Pancreas (tissue), 10 donors: ENCODE measurements around the gene ARAP2. TPM values are rescaled to one million over a fixed set of nuclear protein-coding genes. Genes with fewer than 3 reads are reported as not detected.

Experiments
- ATAC-seq, 4 donors: fragments of 200-7000 bp; cut with Tn5 transposase; one replicate each; pipeline versions ENCODE4 v1.8.0 to v1.9.1; 2020; ENCODE audit warnings: mild to moderate bottlenecking in 4 of 4, moderate library complexity in 4 of 4
- DNase-seq, 6 donors: peaks; one replicate each; pipeline ENCODE4 v3.0.0-alpha.2; 2020
- FAIRE-seq: peaks from 2 replicates; lab custom pipeline; 2012; peaks lifted over from hg19 to GRCh38; lab: Jason Lieb, UNC
- H3K27ac ChIP-seq, 4 donors: fragments of 200-600 bp; sonication (generic); 1 replicate in 3 of 4; 2 replicates in 1 of 4; pipeline versions ENCODE4 v1.5.0 to v1.8.0; 2020
- H3K27me3 ChIP-seq, 4 donors: fragments of 200-600 bp; one replicate each; pipeline ENCODE4 v1.8.0; 2021
- H3K36me3 ChIP-seq, 3 donors: fragments of 200-600 bp; sonication (generic) in 1 of 3; one replicate each; pipeline versions ENCODE4 v1.5.0 to v1.8.0; 2020 to 2021
- H3K4me1 ChIP-seq, 3 donors: fragments of 200-600 bp; one replicate each; pipeline ENCODE4 v1.8.0; 2021
- H3K4me3 ChIP-seq, 4 donors: fragments of 200-600 bp; sonication (generic) in 2 of 4; one replicate each; pipeline versions ENCODE4 v1.5.0 to v1.8.0; 2020 to 2021
- H3K9me3 ChIP-seq, 4 donors: fragments of 200-600 bp; one replicate each; pipeline ENCODE4 v1.8.0; 2021
- CTCF ChIP-seq, 4 donors: fragments of 200-600 bp; sonication (generic) in 3 of 4; IDR thresholded peaks; one replicate each; pipeline versions ENCODE4 v1.5.0 to v1.8.0; 2021; ENCODE audit warnings: antibody characterized with exemption in 4 of 4
- whole genome bisulfite sequencing, 2 donors: extraction: QIAGEN DNeasy Blood & Tissue Kit; methylation state at CpG; one replicate each; pipeline ENCODE4 v1.1.7; 2013; 5-methylcytosine and 5-hydroxymethylcytosine counted together
- intact Hi-C, 3 donors: fragments of 100-400 bp; cut with DNase I; formaldehyde crosslinking; loops; one replicate each; pipeline versions ENCODE4 v1.11.1 to v1.14.2; 2022
- polyA plus RNA-seq, 2 donors: library from polyadenylated mRNA; stranded (reverse); fragments of 200-250 nt; gene quantifications; one replicate each; pipeline ENCODE4 v1.2.3, GENCODE V29; 2013
- total RNA-seq, 6 donors: library from RNA; stranded (reverse); fragmentation: NEBNext Ultra II Directional in 4 of 6; extraction: Animal tissue kit (Norgen Biotek cat#: 25700) in 4 of 6; gene quantifications; one replicate each; pipeline versions ENCODE4 v1.2.1 to v1.2.4, GENCODE V29; 2021 to 2023
- donor health status: healthy with polysubstance abuse.
- donor health status: DM: no; HTN: no; CAD: no; lungs with moderate emphysema.
- donor health status: DM: no; HTN: no; CAD: no.
- donor health status: control.
- donor health status: control.
- donor health status: Bipolar disorder and iron deficiency.
- donor health status: DM: yes; HTN: yes; CAD: no.
- donor health status: DM: no; HTN: no; CAD: no.
- donor health status: DM: no; HTN: no; CAD: no.
- donor health status: DM: yes; HTN: yes; CAD: no.

The ARAP2 gene
- total and polyA plus RNA-seq, 8 donors = 3.2 to 14.3 (median 7.7) TPM

GRCh38 chr4:36078319-36078718 lies 166.0 kb downstream of the ARAP2 start:
- H3K9me3 ChIP-seq = no peaks in the 10 kb centered on the region
- no peaks in the 10 kb centered on the region for H3K27me3 ChIP-seq
- DNase-seq (no peak), ATAC-seq (no peak), FAIRE-seq (no peak)
- 98% methylated on average over 4 of the region's 4 CpGs for WGBS, 2 donors
- TF ChIP-seq CTCF (IDR thresholded peaks at IDR 0.05) = no peak
- H3K4me1 ChIP-seq = no peaks in the 10 kb centered on the region
- no peak overlapping the region for H3K4me3 ChIP-seq
- intact Hi-C loops = no loop called here
- peaks cover 0 to 13% (median 0%) of the 10 kb centered on the region in 3 donors for H3K36me3 ChIP-seq
- no peak overlapping the region for H3K27ac ChIP-seq

- no peak for TF ChIP-seq CTCF (IDR thresholded peaks at IDR 0.05)
- no peaks in the 10 kb centered on the region for H3K9me3 ChIP-seq
- DNase-seq = no peak
- no peak overlapping the region for H3K4me3 ChIP-seq
- no peak overlapping the region for H3K27ac ChIP-seq
- FAIRE-seq = no peak
- 86 to 95% methylated on average over 3 of the region's 3 CpGs for WGBS, 2 donors
- no peaks in the 10 kb centered on the region for H3K4me1 ChIP-seq
- ATAC-seq = no peak
- intact Hi-C loops = no loop called here
- H3K27me3 ChIP-seq = no peaks in the 10 kb centered on the region
- H3K36me3 ChIP-seq = no peaks in the 10 kb centered on the region
These were observed 171.8 kb downstream of the ARAP2 start for GRCh38 chr4:36072529-36072928.

GRCh38 chr4:36067116-36067515 lies 177.2 kb downstream of the ARAP2 start:
- no peak overlapping the region for H3K27ac ChIP-seq
- H3K4me1 ChIP-seq = no peaks in the 10 kb centered on the region
- FAIRE-seq = no peak
- DNase-seq = no peak
- no peak for ATAC-seq
- H3K9me3 ChIP-seq = no peaks in the 10 kb centered on the region
- TF ChIP-seq CTCF (IDR thresholded peaks at IDR 0.05) = no peak
- no peaks in the 10 kb centered on the region for H3K36me3 ChIP-seq
- 55 to 61% methylated on average over 2 of the region's 2 CpGs for WGBS, 2 donors
- intact Hi-C loops = no loop called here
- no peaks in the 10 kb centered on the region for H3K27me3 ChIP-seq
- H3K4me3 ChIP-seq = no peak overlapping the region

GRCh38 chr4:36065274-36065871 lies 178.9 kb downstream of the ARAP2 start:
- no peak for ATAC-seq
- FAIRE-seq = no peak
- no peak for TF ChIP-seq CTCF (IDR thresholded peaks at IDR 0.05)
- WGBS, 2 donors = 95 to 98% methylated on average over 1 of the region's 1 CpG
- intact Hi-C loops = no loop called here
- H3K9me3 ChIP-seq = no peaks in the 10 kb centered on the region
- H3K27ac ChIP-seq = no peak overlapping the region
- H3K4me1 ChIP-seq = no peaks in the 10 kb centered on the region
- H3K27me3 ChIP-seq = no peaks in the 10 kb centered on the region
- DNase-seq = no peak
- H3K4me3 ChIP-seq = no peak overlapping the region
- no peaks in the 10 kb centered on the region for H3K36me3 ChIP-seq

- Histone ChIP-seq H3K27ac (no peak overlapping the region), H3K36me3 (no peaks in the 10 kb centered on the region), H3K27me3 (no peaks in the 10 kb centered on the region), H3K9me3 (no peaks in the 10 kb centered on the region), H3K4me1 (no peaks in the 10 kb centered on the region), H3K4me3 (no peak overlapping the region)
- intact Hi-C loops = no loop called here
- no peak for TF ChIP-seq CTCF (IDR thresholded peaks at IDR 0.05)
- FAIRE-seq = no peak
- ATAC-seq = no peak
- no peak for DNase-seq
These were observed 180.2 kb downstream of the ARAP2 start for GRCh38 chr4:36064117-36064516.
